HG02938 (cell line): ENCODE measurements around the gene ENO3.

Source experiments
- ATAC-seq: cut with Tn5 transposase; IDR thresholded peaks from one replicate; pipeline ENCODE4 v1.9.1; 2021; ENCODE audit warnings: mild to moderate bottlenecking, moderate library complexity; ENCODE audit not compliant: unreplicated experiment

The ENO3 gene

DNA sequence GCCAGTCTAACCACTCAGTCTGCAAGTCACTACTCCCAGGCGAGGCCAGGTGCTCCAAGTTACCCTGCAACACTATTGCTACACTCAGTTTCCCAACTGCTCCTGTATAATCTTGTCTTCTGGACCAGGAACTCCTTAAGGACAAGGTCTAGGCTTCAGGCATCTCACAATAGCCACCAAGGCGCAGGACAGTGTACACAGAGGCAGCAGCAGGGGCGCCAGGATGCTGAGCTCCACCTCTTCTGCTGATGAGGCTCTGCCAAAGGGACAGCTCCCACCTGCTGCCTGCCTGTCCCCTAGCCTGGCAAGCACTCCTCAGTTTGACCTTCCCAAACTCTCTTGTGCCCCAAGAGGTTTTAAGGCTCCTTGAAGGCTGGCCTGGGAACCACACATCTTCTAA is 14.5 kb upstream of the ENO3 start:
- ATAC-seq: no peak

DNA sequence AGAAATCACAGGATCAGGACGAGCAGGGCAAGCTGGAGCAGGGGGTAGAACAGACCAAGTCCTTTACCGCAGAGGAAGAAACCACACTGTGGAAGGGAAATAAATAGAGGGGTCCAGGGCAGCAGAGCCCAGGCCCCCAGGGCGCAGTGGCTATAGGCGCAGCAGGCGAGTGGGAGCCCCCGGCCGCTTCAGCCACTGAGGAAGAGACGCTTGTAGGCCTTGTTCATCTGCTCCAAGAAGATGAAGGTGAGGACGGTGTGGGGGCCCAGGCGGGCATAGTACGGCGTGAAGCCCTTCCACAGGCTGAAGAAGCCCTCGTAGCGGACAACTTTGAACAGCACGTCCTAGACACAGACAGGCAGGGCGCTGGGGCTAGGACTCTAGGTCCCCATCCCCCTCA is 13.4 kb upstream of the ENO3 start:
- no peak for ATAC-seq

DNA sequence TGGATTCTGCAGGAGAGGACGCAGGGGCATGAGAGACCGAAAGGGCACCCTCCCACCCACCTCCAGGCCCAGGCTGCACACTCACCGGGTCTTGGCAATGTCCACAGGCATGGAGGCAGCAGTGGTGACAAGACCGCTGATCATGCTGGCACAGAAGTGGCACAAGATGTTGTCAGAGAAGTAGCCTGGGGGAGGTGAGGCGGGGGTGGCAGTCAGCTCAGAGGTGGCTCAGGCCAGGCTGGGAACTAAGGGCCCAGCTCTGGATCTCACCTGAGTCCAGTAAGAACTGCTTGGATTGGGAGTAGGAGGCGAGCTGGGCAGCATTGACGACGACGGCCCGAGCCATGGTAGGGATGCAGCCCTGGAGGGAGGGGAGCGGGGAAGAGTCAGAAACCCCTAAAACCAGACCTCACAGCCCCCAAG is 12.8 kb upstream of the ENO3 start:
- ATAC-seq: no peak

DNA sequence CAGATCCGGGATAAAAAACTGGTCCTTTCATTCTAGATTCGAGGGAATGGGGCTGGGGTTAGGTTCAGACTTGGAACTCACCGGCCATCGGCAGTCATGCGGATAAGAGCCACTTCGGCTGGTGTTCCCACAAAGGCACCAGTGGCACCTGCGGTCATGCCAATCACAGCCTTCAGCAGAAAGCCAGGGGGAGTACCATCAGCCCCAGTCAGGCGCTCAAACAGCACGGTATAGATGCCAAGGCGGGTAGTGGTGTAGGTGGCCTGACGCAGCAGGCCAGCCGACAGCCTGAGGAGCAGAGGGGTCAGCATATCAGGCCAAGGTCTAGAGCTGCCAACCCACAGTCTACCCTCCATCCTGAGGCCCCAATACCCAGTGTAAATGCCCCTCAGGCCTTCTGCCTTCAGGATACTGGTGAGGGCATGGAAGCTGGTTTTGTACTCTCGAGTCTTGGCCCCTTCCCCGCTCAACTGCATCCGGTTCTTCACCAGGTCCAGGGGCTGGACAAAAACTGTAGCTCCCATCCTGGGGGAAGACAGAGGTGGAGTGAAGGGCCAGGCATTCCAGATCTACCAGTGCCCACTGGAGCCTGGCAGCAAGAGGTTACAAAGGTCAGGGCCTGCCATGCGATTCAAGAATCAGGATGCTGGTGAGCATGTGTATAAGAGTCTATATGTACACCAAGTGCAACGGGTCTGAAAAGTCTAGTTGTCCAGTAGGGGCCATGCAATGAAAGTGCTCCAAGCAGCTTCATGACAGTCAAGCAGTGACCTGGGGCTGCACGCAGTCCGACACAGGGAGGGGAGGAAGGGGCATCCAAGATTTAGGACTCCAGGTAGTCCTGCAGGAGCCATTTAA is 12.0 kb upstream of the ENO3 start:
- no peak for ATAC-seq

DNA sequence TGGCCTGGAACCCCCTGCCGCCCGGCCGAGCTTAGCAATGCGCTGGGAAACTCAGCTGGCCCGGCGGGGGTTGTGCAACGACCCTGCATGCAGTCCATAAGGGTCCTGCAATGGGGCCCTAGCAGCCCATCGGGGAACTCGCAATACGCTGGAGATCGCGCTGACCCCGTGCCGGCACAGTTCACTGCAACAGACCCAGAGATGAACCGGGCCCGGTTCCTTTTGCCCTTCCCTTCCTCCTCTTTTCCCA is 11.4 kb upstream of the ENO3 start:
- no peak for ATAC-seq

DNA sequence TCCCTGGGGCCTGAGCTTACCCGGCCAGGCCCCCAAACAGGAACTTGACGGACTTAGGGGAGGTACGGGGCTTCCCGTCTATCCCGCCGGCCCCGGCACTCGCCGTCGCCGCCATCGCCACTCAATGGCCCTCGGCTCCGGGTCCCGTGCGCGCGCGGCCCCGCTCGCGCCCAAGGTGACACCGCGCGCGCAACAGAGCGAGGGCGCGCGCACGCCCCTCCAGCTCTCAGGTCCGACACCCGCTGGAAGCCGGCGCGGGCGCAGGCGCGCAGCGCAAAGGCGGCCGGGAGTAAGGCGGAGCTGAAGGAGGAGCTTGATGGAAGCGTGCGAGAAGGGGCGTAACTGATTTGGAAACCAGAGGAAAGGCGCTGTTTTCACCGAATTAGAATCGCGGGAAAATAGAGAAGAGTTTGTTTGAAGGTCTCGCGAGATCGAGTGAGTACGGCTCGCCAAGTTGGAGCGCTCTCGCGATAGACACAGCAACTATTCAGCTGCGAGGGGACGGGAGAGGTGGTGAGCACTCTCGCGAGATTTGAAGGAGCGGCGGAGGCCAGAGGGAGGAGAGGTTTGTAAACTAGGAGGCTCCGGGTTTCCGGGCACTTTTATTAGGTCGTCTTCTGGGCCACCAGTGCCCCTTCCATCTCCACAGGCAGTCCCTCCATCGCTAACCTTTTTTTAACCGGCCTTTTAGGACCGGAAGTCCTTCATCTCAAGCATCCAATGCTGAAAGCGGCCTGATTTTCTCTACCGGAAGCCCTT is 10.9 kb upstream of the ENO3 start, which contains the start of the genes RNF167 and SLC25A11:
Gene RNF167, plus strand, starts transcription at position 473 of the 759 bp plus-strand sequence. CDS start 642 bp downstream, outside the sequence.
Gene SLC25A11, minus strand, starts transcription at position 251 of the 759 bp plus-strand sequence. Its CDS starts 136 bp downstream, at position 115.
- ATAC-seq: peak; percentile 80

DNA sequence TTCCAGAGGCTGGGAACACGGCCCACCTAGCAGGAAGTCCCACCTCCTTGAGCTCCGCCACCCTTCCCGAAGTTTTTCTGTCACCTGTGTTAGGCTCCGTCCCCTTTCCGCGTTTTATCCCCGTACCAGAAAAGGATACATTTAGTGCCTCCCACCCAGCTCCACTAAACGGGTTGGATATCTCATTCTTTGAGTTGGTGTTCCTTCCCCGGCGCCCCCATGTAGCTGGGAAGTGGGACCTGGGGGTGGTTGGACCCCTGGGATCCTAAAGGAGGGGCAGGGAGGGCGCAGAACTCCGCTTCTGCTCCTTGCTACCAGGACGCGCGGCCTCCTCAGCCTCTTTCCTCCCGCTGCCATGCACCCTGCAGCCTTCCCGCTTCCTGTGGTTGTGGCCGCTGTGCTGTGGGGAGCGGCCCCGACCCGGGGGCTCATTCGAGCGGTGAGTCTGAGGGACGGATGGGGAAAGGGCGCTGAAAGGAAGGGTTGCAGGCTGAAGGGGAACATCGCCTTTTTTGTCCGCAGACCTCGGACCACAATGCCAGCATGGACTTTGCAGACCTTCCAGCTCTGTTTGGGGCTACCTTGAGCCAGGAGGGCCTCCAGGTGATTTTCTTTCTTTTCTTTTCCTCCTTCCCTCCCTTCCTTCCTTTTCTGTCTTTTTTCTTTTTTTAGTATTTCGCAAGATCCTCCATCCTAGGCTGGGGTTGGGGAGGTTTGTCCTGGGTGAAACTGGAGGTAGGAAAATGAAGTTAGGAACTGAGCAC is 10.2 kb upstream of the ENO3 start:
- ATAC-seq: no peak

DNA sequence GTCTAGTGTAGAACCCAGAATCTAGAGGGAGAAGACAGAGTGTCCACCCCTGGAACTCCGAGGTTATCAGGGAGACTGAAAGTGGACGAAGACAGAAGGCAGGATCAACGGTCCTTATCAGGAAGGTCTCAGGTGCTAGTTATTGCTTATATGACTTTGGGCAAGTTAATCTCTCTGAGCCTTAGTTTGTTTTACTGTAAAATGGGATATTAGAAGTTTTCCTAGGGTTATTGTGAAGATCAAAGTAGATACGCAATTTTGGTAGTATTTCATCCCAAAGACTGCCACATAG is 9.7 kb upstream of the ENO3 start:
- no peak for ATAC-seq

DNA sequence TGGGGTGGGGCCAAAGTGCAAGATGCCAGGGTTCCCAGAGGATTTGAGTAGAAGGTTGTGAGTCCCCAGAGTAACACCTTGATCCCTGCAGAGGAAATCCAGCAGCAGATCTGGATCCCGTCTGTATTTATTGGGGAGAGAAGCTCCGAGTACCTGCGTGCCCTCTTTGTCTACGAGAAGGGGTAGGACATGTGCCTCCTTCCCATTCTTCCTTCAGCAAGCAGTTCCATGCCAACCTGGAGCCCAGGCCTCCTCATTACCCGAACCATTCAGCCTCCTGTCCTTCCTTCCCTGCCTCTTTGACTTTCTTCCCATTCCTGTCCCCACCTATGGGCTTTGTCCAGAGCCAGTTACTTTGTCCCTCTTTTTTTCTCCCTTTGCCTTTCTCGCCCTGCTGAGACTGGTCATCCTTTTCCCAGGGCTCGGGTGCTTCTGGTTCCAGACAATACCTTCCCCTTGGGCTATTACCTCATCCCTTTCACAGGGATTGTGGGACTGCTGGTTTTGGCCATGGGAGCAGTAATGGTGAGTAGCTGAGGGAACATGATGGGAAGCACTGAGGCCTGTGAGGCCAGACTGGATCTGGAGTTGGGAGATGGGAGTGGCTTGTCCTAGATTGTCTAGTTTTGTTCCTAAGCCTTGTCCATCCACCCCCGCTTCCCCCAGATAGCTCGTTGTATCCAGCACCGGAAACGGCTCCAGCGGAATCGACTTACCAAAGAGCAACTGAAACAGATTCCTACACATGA is 8.0 kb upstream of the ENO3 start:
- no peak for ATAC-seq

DNA sequence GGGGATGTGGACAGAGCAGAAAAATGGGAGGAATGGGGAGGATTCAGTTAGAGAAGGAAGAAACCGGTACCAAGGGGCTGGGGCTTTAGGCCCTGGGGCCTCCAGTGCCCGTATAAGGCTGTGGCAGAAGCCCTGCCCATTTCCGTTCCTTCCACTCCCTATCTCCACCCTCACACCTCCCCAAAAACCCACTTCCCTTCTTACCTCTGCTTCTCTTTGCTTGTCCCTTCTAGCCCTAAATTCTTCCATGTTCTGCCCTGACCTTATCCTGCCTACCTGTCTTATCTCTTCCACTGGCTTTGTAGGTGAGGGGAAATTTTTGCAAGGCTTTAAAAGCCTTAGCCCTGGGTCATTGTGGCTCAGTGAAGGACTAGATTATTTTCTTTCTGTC is 6.8 kb upstream of the ENO3 start:
- ATAC-seq: no peak

DNA sequence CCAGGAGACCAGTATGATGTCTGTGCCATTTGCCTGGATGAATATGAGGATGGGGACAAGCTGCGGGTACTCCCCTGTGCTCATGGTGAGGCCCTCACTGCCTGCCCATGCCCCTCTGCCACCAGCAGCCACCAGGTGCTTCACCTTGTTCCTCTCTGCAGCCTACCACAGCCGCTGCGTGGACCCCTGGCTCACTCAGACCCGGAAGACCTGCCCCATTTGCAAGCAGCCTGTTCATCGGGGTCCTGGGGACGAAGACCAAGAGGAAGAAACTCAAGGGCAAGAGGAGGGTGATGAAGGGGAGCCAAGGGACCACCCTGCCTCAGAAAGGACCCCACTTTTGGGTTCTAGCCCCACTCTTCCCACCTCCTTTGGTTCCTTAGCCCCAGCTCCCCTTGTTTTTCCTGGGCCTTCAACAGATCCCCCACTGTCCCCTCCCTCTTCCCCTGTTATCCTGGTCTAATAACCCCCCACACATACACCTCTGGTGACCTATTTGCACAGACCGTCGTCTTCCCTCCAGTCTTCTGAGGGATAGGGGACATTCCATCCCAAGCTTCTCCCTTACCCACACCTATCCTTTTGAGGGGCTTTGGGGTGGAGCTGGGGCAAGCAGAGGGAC is 6.3 kb upstream of the ENO3 start:
- ATAC-seq: no peak

DNA sequence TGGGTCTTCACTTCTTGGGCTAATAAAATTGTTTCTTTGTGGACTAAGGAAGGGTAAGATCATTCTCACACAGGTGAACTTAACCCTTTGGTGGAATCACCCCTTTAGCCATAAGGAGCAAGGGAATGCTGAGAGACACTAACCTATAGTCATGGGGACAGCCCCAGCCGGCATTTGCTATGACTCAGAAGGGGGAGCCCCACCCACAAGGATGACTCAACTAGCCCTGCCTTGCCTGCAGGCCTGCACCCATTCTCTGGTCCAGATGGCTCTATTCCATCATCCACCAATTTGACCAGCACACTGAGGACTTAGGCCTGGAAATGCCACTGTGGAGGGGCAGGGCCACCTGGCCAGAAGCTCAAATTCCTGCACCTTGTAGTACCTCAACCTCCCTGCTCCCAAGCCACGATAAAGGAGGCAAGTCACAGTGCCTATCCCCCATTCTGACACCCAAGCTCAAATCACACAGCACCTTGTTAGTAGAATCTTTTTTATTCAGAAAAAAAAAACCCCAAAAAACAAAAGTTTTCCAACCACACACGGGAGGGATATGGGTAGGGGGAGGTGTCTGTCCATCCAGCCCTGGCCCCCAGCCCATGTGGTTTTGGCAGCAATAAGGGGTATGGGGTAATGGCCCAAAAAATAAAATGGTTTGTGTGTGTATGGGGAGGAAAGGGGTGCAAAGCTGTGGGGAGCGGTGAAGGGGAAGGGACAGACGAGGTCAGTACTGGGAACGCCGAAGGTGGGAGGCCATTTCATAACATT is 5.6 kb upstream of the ENO3 start:
- ATAC-seq: no peak

DNA sequence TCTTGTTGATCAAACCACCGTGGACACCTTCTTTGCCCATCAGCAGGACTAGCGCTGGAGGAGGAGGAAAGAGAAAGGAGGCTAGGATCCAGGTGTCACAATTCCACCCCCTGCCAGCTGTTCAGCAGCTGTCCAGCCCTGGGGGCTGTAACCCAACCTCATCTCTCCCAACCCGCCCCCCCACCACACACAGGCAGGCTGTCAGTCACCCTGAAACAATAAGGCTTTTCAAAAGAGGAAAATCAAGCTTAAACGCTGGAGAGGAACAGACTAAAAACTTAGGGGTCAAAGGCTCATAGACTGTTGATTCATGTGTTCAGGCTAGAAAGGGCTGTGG is 5.0 kb upstream of the ENO3 start:
- no peak for ATAC-seq

DNA sequence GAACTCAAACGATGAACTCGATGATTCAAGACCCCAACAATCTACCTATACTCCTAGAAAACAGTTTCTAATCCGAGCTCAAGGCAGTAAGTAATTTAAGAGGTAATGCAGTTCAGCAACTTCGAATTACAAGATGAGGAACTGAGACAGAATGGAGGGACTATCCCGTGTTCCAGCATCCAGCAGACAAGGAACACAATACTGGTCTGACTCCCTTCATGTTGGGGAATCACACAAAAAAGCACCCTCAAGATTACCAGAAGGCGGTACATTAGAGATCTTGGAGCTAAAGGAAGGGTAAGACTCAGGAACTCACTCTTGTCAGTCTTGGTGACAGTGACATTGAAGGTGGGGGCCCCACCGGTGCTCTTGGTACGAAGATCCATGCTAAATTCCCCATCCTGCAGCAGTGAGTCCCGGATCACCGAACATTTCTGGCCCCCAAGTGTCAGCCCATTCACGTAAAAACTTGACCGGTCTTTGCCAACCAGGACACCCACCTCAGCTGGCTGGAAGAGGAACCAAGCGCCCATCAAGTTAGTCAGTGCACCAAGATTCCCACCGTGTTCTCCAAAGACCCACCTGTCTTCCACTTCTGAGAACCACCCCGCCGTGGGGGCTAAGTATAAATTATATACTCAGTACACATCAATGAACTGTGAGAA is 4.5 kb upstream of the ENO3 start:
- no peak for ATAC-seq

DNA sequence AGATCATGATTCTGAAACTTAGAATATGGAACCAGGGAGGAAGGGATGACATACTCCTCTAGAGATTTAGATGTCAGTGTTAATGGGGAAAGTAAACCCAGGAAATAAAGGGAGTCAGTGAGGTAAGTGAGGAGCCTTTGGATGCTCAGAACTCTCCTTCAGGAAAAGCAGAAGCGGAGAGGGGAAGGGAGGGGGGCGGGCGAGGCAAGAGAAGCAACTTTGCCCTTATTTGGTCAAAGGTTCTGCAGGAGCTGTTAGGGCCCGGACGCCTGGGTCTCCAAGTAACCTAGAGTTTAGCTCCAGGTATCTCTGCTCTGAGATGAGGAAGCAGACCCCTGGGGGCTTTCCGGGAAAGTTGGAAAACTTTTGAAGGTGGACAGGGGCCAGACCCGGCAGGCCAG is 3.9 kb upstream of the ENO3 start:
- no peak for ATAC-seq

DNA sequence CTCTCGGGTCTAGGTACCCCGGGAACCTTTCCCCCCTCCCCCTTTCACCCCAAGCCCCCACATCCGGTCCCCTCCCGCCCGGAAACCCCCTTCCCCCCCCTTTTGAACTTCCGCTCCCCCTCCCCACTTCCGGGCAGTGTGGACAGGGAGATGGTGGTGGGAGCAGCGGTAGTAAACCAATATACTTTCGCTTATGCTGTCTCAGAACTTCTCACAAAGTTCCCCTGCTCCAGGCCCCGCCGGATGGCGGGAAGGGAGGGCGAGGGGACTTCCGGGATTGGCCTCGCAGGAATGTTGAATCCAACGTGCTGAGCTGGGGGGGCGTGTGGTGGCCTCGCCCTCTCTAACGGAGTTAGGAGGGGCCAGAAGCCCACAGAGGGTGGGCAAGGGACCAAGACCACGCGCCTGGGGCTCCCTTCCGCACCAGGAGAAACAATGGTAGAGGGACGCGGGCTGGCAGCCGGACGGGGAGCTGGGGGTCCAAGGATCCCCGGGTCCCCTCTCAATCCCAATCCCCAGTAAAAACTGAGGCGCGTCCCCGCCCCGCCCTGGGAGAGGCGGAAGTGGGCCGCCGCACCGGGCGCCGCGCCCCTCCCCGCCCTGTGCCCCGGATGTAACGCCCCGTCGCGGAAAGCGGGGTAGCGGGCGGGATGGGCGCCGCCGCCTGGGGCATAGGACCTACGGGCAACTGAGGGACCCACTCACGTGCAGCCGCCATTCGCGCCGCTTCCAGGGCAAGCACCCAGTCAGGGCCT is 3.3 kb upstream of the ENO3 start:
- no peak for ATAC-seq

DNA sequence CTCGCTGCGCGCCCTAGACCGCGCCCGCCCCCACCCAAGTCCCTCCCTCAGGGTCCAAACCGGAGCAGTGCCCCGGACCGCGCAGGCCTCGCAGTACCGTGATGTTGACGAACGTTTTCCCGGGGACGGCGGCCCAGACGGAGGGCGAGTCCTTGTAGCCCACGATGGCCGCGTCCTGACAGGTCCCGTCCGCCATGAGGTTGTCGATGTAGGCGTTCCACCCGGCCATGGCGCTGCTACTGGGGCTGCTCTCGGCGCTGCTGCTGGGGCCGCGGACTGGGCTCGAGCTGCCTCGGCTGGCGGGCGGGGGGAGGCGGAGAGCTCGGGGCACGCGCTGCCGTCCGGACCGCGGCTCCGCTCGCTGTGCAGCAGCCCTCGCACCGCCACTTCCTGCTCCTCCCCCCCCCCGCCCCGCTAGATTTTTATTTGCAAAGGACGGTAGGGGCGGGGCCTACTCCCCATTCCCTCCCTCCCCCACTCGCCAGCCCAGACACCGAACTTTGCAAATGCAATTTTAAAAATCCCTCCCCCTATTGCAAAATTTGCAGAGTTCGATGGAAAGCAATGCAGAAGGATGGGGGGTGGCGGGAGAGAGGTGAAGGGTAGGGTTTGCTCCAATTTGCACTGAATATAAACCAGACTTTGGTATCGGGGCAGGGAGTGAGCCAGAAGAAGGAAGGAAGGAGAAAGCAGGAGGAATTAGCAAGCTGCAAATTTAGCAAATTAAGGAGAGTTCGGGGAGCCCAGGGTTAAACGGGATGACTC is 2.6 kb upstream of the ENO3 start, which contains the start of gene PFN1:
Gene PFN1, minus strand, starts transcription at position 365 of the 765 bp plus-strand sequence. Its CDS starts 136 bp downstream, at position 229.
- ATAC-seq: peak; percentile 24

DNA sequence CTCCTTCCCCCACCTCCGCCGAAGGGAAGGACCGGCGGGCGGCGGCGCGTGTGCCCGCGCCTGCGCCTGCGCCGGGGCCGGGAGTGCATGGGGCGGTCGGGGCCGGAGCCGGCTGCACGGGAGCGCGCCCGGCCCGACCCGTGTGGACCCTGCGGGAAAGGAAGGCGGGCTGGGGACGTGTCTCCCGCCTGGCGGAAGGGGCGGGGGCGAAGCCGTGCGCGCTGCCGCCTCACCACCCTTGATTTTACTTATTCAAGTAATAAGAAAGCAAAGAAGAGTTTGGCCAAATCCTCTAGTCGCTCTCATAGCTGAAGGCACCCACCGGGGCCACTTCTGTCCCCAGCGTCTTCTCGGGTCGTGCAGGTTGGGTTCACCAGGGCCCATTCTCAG is 2.0 kb upstream of the ENO3 start:
- peak; percentile 18 for ATAC-seq
